HG03045 (cell line): Measurements from ENCODE around the gene HSPA4L.

Experiments used
- ATAC-seq: cut with Tn5 transposase; IDR thresholded peaks from one replicate; pipeline ENCODE4 v1.9.1; 2021; ENCODE audit warnings: mild to moderate bottlenecking, moderate library complexity; ENCODE audit not compliant: unreplicated experiment

HSPA4L gene

DNA sequence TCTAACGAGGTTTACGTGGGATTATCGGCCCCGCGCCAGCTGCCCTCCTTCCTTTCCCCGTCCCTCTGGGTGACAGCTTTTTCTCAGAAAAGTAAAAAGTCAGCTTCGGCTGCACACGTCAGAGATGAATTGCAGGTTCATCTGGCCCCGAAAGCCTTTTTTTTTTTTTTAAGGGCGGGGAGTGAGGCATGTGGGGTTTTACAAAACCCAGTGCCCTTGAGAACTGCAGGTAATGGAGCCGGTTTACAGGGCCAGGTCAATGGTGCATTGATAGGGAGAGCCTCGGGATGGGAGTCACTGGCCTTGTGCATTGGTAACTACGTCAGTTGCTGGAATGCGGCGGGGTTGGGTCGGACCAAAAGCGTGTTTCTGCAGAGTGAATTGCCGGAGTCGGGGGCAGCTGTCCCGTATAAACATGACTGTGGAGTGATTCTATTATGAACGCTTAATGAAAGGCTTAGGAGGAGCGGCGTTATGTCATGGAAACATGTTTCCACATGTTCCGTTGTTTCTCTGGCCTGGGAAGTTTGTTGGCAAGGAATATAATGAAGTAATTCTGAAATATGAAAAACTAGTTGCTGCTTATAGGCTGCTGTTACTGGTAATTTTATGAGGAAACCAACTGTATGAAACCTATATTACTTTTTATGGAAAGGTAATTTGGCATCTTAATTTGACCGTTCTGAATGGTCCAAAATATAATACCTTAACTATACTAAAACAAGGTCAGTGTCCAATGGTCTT is 1.1 kb downstream of the HSPA4L start:
- no peak for ATAC-seq

DNA sequence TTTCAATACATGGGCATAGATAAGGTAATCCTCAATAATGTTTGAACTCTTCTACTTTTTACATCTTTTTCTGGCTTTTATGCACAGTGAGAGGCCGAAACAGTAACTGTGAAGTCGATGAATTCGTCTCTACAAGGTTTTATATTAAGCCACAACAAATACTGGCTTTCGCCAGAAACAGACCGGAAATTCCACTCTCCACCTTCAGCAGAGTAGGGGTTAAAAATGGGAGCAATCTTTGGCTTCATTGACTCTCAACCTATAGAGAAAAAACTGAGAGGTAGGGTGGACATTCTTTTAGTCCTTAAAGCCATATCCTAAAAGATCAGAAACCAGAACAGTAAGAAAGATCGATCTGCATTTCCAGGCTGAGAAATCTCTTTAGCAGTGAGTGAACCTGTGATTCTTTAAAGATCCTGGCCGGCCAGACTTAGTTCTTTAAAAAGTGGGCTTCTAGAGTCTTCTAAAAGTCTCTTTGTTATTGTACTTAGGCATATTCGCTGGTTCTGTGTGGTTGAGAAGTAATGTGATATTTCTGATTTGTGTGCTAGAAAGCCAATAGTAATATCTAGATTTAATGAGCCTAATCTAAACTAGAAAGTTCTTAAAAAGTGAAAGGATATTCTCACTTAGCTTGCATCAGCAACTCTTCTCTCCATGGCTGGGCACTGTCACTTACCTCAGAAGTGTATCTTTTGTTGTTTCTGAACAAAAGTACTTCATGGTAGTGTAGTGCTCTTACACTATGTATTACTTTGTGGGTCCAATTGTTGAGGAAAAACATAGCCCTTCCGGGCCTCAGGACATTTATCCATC is 2.0 kb downstream of the HSPA4L start:
- ATAC-seq, result no peak

DNA sequence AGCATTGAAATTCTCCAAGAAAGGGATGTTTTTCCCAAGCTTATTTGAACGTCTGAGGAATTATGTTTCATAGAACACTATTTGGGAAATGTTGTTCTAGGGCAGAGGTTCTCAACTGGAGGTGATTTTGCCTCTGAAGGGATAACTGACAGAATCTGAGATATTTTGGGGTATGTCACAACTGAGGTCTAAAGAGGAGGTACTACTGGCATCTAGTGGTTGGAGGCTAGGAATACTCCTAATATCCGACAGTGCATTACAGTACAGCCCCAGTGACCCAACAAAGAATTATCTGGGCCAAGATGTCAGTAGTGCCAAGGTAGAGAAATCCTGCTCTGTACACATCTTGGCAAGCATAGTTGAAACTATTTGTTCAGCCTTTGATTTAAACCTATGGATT is 6.4 kb downstream of the HSPA4L start:
- ATAC-seq, result no peak

DNA sequence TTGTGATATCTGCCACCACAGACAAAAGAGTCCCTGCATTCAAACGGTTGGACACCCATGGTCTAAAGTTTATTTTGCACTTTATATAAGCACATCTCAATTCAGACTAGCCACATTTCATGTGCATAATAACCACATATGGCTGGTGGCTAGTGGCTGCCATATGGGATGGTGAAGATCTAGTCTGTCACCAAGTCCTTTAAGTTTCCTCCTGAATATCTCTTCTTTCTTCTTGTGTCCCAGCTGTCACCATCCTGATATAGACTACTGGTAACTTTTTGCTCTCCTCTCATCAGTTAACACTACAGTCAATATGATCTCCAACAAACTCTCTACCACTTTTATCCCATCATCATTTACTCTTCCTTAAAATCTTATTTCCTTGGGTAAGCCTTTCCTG is 9.3 kb downstream of the HSPA4L start:
- no peak for ATAC-seq

DNA sequence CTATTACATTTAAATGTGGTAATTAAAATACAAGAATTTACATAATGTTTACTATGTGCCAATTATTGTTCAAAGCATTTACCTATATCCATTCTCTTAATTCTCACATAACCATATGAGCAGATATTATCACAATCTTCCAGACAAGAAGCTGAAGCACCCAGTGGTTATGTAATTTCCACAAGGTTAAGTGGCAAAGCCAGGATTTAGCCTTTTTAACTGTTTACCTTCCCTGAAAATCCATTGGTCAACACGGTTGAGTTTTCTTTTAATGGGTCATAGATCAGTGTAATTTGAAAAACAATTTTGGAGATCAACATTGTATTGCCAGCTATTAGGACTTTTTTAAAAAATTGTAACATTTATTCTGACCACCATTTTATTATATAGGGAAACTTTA is 11.4 kb downstream of the HSPA4L start:
- ATAC-seq, result no peak

DNA sequence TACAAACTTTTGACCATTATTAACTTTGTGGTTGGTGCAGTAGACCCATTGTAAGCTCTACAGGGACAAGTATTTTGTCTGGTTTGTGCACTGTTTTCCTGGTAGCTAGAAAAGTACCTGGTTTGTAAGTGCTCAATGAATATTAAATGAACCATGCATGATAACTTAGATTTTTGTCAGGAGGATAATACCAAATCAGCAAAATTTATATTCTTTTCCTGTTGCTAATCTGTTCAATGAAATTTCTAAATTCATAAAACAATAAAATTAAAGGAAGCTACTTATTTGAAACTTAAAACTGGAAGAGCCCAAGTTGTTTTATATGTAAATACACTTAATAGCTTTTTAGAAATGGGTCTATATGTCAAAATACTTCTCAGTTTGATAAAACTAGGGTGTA is 17.6 kb downstream of the HSPA4L start:
- ATAC-seq, result no peak

DNA sequence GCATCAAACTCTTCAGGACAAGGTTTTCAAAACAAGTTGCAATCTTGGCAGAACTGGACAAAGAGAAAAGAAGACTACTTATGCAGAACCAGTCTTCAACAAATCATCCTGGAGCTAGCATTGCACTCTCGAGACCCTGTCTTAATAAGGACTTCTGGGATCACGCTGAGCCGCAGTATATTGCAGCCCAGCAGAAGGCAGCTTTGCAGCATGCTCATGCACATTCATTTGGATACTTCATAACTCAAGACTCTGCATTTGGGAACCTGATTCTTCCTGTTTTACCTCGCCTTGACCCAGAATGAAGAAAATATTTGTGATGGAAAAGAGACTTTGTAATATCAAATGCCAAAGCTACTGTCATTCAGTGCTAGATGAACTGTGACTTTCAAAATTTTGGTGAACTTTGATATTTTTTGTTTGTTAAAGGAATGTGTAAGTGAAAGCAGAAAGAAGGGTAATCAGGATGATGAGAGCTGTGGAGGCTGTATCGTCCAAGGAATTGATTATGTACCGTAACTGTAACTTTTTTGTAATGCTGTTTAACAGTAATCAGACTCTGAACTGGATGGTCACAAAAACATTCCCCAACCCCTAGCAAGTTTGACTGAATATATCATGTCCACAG is 27.2 kb downstream of the HSPA4L start:
- no peak for ATAC-seq

DNA sequence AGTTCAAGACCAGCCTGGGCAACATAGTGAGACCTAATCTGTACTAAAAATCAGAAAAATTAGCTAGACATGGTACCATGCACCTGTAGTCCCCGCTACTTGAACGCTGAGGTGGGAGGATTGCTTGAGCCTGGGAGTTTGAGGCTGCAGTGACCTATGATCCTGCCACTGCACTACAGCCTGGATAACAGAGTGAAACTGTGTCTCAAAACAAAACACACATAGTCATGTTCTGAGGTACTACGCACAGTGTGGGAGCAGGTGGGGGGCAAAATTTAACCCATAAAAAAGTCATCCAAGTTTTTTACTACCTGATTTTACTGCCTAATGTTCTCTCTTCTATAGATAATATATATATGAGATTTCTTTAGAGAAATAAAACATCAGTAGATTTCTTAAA is 28.4 kb downstream of the HSPA4L start:
- no peak for ATAC-seq

DNA sequence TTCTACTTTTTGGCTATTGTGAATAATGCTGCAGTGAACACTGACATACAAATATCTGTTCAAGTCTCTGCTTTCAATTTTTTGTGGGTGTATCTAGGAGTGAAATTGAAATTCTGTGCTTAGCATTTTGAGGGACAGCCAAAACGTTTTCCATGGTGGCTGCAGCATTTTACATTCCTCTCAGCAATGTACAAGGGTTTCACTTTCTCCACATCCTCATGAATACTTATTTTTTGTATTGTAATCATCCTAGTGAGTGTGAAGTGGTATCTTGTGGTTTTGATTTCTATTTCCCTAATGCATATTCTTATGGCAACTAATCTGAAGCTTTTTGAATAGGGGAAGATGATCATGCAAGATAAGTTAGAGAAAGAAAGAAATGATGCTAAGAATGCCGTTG is 40.3 kb downstream of the HSPA4L start:
- no peak for ATAC-seq

DNA sequence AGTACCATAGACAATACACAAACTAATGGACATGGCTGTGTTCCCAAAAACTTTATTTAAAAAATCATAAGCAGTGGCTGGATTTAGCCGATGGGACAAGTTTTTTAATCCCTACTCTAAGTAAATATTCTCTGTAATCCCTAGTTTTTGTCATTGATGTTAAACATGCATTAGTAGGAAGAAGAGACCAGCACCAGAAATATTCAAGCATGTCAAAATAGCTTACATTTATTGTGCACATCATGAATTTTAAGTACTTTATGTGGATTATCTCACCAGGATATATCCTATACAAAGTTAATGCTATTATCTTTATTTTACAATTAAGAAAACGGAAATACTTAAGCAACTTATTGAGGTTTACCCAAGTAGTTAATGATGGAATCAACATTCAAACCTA is 46.0 kb downstream of the HSPA4L start:
- no peak for ATAC-seq

DNA sequence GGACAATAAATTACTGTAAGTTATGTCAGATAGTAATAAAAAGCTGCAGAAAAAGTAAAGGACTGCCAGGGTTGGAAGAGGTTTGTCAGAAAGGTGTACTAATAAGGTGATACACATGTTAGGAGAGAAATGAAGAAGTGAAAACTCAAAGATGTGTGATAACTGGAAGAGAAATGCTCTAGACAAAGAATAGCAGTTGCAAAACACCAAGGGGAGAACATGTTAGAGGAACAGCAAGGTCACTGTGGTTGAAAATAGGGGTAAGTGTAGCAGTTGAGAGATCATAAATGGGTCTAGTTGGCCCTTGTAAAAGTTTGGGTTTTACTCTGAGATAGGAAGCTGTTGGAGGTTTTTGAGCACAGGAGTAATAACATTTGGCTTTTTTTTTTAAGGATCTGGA is 46.9 kb downstream of the HSPA4L start:
- ATAC-seq, result peak; percentile 87

DNA sequence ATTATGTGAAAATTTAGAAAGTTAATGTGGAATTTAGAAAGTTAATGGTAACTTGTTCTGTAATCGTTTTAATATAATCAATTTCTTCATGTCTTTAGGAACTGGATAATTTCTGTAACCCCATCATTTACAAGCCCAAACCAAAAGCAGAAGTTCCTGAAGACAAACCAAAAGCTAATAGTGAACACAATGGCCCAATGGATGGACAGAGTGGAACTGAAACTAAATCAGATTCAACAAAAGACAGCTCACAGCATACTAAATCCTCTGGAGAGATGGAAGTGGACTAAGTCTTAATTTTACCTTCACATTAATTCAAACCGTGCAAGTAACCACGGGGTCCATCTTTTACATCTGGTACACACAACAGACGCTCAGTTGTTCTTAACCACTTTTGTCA is 50.5 kb downstream of the HSPA4L start:
- ATAC-seq, result peak; percentile 66

DNA sequence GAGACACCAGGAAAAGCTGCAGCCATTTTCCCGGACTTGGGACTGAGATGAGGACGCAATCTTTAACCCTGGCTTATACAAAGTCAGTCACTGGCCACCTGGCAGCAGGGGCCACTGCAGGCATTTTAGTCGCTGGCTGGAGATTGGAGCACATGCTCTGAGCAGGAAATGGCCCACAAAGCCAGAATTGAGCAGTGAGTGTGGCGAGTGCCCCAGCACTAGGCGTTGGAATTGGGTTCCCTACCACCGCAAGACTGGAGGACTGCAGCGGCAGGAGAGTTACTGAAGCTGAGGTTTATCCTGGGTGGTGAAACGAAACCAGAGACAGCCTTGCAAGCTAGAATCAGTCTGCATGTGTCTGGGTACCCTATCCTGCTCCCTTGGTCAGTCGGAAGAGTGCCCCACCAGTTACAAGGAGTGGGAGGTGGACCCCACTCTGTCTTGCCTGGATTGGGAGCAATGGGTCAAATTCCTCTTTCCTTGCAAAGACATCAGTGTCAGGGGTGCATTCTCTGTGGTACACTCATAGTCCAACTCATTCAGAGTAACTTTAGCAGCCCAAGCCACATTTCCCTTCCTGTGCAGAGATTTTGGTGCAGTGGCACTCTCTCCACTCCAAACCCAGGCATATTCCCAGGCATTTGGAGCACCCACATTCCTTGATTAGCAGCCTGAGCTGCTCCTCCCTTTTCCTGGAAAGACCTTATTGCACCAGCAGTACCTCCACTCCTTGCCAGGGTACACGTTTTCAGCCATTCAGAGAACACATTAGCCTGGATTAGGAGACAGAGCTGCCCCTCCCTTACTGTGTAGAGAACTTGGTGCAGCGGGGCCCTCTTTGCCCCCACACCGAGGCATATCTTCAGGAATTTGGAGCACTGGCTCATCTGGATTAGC is 61.8 kb downstream of the HSPA4L start:
- ATAC-seq, result no peak

DNA sequence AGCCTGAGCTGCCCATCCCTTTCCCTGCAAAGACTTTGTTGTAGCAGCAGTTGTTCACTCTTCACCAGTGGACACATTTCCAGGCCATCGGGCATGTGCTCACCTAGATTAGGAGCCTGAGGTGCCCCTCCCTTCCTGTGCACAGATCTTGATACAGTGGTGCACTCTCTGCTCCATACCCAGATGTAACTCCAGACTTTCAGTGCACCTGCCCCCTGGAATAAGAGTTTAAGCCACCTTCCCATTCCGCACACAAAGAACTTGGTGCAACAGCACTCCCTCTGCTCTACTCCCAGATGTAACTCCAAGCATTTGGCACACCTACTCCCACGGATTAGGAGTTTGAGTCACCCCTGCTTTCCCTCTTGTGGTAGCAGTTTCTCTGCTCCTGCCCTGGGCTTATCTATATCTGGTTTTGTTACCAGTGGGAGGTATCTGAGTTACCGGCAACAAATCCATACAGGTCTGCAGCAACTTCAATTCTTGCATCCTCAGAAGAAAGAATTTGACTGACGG is 62.5 kb downstream of the HSPA4L start:
- no peak for ATAC-seq

DNA sequence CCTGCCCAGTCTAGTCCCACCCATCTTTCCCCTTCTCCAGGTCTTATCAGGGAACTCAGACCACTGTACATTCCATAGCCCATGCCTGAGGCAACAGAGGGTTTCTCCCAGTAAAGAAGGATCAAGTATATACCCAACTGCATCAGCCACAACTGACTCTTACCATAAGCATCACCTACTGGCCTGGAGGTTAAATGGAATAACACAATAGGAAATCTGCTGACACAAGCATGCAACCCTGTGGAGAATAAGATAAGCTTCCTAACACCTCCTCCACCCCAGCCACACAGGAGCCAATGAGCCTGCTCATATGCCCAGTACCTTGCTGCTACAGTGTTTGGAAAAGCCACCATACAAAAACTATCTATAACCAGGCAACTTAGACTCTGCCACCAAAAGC is 63.9 kb downstream of the HSPA4L start:
- no peak for ATAC-seq

DNA sequence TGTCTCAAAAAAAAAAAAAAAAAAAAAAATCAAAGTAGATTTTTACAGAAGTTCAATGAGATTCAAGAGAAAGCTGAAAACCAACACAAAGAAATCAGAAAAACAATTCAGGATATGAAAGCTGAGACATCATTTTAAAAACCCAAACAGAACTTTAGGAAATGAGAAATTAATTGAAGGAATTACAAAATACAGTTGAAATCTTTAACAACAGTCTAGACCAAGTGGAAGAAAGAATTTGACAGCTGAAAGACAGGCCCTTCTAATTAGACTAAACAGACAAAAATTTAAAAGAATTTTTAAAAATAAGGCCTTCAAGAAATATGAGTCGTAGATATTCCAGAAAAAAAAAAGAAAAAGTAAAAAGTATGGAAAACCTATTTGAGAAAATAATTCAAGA is 64.6 kb downstream of the HSPA4L start:
- no peak for ATAC-seq

DNA sequence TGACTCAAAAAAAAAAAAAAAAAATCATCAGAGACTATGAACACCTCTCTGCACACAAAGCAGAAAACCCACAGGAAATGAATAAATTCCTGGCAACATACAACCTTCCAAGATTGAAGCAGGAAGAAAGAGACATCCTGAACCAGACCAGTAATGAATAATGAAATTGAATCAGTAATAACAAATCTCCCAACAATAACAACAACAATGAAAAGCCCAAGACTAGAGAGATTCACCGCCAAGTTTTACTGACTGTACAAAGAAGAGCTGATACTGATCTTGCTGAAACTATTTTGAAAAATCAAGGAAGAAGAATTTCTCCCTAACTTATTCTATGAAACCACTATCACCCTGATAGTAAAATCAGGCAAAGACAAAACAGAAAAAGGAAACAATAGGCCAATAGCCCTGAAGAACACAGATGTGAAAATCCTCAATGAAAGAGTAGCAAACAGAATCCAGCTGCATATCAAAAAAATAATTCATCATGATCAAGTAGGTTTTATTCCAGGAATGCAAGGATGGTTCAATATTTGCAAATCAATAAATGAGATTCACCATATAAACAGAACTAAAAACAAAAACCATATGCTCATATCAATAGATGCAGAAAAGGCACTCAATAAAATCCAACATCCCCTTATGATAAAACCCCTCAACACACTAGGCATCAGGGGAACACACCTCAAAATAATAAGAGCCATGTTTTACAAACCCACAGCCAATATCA is 67.5 kb downstream of the HSPA4L start:
- ATAC-seq, result no peak

DNA sequence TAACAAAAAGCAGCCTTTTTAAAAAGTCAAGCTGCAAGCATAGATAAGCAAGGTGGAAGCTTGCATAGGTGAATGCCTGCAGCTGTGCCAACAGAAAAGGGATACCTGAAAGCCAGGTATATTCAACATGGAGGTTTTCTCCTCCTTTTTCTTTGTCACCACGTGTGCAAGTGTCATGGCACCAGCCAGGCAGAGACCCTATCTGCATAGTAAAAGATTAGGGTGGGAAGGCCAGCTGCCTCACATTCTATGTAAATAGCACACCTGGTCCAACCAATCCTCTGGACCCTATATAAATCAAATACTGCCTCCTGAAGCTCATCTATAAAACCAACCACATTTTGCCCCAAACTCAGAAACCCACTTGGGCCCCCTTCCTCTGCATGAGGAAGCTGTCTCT is 70.5 kb downstream of the HSPA4L start:
- ATAC-seq, result no peak

DNA sequence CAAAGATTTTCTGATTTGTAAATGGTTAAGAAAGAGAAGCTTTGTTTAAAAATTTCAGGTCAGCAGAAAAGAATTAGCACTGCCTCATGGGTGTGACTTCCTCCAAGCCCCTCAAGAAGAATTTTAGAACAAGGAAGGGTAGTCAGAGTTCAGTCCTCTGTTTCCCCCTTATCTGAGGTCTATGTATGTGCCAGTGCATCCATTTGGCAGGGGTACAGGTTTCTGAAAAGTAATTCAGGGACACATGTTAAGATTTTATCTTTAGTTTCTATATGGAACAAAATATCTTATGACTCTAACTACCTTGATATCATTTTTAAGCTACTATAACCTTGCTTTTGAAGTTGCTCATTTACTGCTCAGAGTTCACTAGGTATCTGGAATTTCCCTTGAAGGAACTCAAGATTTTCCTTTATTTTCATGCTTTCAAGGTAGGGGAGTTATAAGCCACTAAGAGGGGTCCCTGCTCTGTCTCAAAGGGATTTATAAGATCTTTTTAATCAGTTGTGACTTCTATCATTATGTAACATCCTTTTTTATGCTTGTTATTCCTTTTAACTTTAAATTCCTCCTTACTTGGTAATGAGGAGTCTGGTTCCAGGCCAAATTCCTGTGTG is 74.2 kb downstream of the HSPA4L start:
- ATAC-seq, result peak; percentile 16
